SK-N-MC (cell line): ENCODE data around the gene CYP21A2.
"Not testable (repeated sequence)": the region's sequence is repeated elsewhere in the genome, so short reads cannot be mapped to it uniquely, and the experiment has no call there.

ENCODE experiments used
- EZH2 ChIP-seq: fragments of 200-600 bp; sonication (generic); IDR thresholded peaks from one replicate; pipeline ENCODE4 v1.6.1; 2017; ENCODE audit warnings: antibody characterized with exemption
- POLR2AphosphoS5 ChIP-seq: IDR thresholded peaks from 2 replicates; pipeline ENCODE4 v1.6.1; 2012; ENCODE audit warnings: mild to moderate bottlenecking, low read depth, low read length, borderline replicate concordance

- not testable (repeated sequence) for TF ChIP-seq POLR2AphosphoS5, EZH2
Measured at GRCh38 chr6:32005538-32005880, 32.7 kb upstream of the CYP21A2 start.
